Testis (tissue), 2 donors: Measurements from ENCODE around the gene HEMK1.

Experiments used
- POLR2A ChIP-seq: fragments of 450-650 bp; IDR thresholded peaks from one replicate; pipeline ENCODE4 v1.6.1; 2017; ENCODE audit warnings: antibody characterized with exemption, mild to moderate bottlenecking, moderate library complexity
- TF ChIP-seq, protein P1 (sequence below), 3 experiments: fragments of 450-650 bp in 2 of 3; fragments of 200-600 bp in 1 of 3; sonication (generic) in 1 of 3; IDR thresholded peaks; one replicate each; pipeline ENCODE4 v1.5.1; 2016 to 2019; ENCODE audit warnings: antibody characterized with exemption in 3 of 3, mild to moderate bottlenecking in 2 of 3, moderate library complexity in 1 of 3

DNA sequence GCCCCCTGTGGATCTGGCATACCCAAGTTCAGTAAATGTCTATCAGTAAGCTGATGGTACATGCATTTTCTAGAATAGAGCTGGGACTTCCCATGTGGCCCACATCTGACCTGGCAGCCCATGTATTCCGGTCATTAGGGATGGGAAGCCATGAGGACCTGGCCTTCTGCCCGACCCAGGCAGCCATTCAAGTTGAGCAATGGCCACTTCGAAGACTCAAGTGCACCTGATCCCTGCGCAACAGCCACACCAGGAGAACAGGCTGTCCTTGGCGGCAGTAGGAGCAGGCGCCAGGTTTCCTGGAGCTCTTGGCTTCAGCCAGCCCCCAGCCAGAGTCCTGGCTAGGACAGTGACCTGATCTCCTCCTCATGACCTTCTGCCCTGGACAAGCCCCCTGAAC, 14.6 kb downstream of the HEMK1 start:
- TF ChIP-seq, protein P1, sequence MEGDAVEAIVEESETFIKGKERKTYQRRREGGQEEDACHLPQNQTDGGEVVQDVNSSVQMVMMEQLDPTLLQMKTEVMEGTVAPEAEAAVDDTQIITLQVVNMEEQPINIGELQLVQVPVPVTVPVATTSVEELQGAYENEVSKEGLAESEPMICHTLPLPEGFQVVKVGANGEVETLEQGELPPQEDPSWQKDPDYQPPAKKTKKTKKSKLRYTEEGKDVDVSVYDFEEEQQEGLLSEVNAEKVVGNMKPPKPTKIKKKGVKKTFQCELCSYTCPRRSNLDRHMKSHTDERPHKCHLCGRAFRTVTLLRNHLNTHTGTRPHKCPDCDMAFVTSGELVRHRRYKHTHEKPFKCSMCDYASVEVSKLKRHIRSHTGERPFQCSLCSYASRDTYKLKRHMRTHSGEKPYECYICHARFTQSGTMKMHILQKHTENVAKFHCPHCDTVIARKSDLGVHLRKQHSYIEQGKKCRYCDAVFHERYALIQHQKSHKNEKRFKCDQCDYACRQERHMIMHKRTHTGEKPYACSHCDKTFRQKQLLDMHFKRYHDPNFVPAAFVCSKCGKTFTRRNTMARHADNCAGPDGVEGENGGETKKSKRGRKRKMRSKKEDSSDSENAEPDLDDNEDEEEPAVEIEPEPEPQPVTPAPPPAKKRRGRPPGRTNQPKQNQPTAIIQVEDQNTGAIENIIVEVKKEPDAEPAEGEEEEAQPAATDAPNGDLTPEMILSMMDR (IDR thresholded peaks at IDR 0.05), result no peak
- TF ChIP-seq POLR2A, result no peak
